HFFc6 (cell line): ENCODE measurements around the gene VWDE. TPM values are rescaled to one million over a fixed set of nuclear protein-coding genes. Genes with fewer than 3 reads are reported as not detected.
A peak's percentile ranks its signal among the peaks of the same experiment; 100 is the strongest.

ENCODE experiments used
- DNase-seq: peaks from one replicate; pipeline ENCODE4 v3.0.0-alpha.2; 2018
- H3K27ac Mint-ChIP-seq: 2 replicates; pipeline ENCODE4 v1.8.0; 2020; ENCODE audit warnings: mild to moderate bottlenecking, mixed read lengths
- H3K27me3 Mint-ChIP-seq: 2 replicates; pipeline ENCODE4 v1.8.0; 2021; ENCODE audit warnings: mild to moderate bottlenecking, moderate library complexity, mixed read lengths; ENCODE audit not compliant: insufficient read depth
- H3K36me3 Mint-ChIP-seq: 2 replicates; pipeline ENCODE4 v1.8.0; 2021; ENCODE audit warnings: low read depth, mixed read lengths
- H3K4me1 Mint-ChIP-seq: 2 replicates; pipeline ENCODE4 v1.8.0; 2020; ENCODE audit warnings: low read depth, mixed read lengths
- H3K4me3 Mint-ChIP-seq: 2 replicates; pipeline ENCODE4 v1.8.0; 2020; ENCODE audit warnings: mild to moderate bottlenecking, moderate library complexity, mixed read lengths
- H3K9me3 Mint-ChIP-seq: 2 replicates; pipeline ENCODE4 v1.8.0; 2020; ENCODE audit warnings: mild to moderate bottlenecking, mixed read lengths
- CTCF ChIP-seq: fragments of 200-600 bp; sonication (generic); IDR thresholded peaks from 2 replicates; pipeline ENCODE4 v1.5.0; 2021; ENCODE audit warnings: antibody characterized with exemption, mild to moderate bottlenecking
- total RNA-seq, 6 experiments: library from RNA; stranded (reverse); fragmentation: NEBNext Ultra II Directional; extraction: Animal tissue kit (Norgen Biotek cat#: 25700); gene quantifications; 2 replicates in 1 of 6; 3 replicates in 5 of 6; pipeline ENCODE4 v1.2.3, GENCODE V29; 2021

VWDE gene
- total RNA-seq, 6 experiments from 2014 or later, result not detected

- H3K9me3 Mint-ChIP-seq, result peaks cover 3% of the 10 kb centered on the region
- no peaks in the 10 kb centered on the region; the same call in 1 of the 2 replicates for H3K4me1 Mint-ChIP-seq
- H3K27ac Mint-ChIP-seq, result no peak overlapping the region
- H3K36me3 Mint-ChIP-seq, result no peaks in the 10 kb centered on the region
- no peaks in the 10 kb centered on the region for H3K27me3 Mint-ChIP-seq
- DNase-seq, result no peak
- no peak overlapping the region for H3K4me3 Mint-ChIP-seq
- TF ChIP-seq CTCF, result no peak
Observed at GRCh38 chr7:12436126-12436525, 32.5 kb upstream of the VWDE start.

GRCh38 chr7:12434012-12434642 is 30.5 kb upstream of the VWDE start:
- Mint-ChIP-seq H3K36me3 (no peaks in the 10 kb centered on the region), H3K27me3 (no peaks in the 10 kb centered on the region), H3K4me1 (no peaks in the 10 kb centered on the region; the same call in 1 of the 2 replicates), H3K27ac (no peak overlapping the region), H3K4me3 (no peak overlapping the region), H3K9me3 (peaks cover 23% of the 10 kb centered on the region)
- peak; percentile 67 for TF ChIP-seq CTCF
- DNase-seq, result no peak

- H3K4me3 Mint-ChIP-seq, result no peak overlapping the region
- DNase-seq, result no peak
- no peak for TF ChIP-seq CTCF
Observed at GRCh38 chr7:12431886-12432556, 28.4 kb upstream of the VWDE start.

GRCh38 chr7:12425311-12425710 is 21.6 kb upstream of the VWDE start:
- TF ChIP-seq CTCF, result no peak
- peaks cover 12% of the 10 kb centered on the region; the same call in 1 of the 2 replicates for H3K4me1 Mint-ChIP-seq
- H3K36me3 Mint-ChIP-seq, result no peaks in the 10 kb centered on the region
- no peak for DNase-seq
- no peaks in the 10 kb centered on the region; the same call in 1 of the 2 replicates for H3K27me3 Mint-ChIP-seq
- no peak overlapping the region for H3K4me3 Mint-ChIP-seq
- H3K9me3 Mint-ChIP-seq, result peaks cover 35% of the 10 kb centered on the region
- no peak overlapping the region for H3K27ac Mint-ChIP-seq

More at GRCh38 chr7:12431886-12432556, 28.4 kb upstream of the VWDE start:
- H3K9me3 Mint-ChIP-seq, result peaks cover 31% of the 10 kb centered on the region
- no peak overlapping the region for H3K27ac Mint-ChIP-seq
- no peaks in the 10 kb centered on the region; the same call in 1 of the 2 replicates for H3K27me3 Mint-ChIP-seq
- no peaks in the 10 kb centered on the region; the same call in 1 of the 2 replicates for H3K4me1 Mint-ChIP-seq
- H3K36me3 Mint-ChIP-seq, result no peaks in the 10 kb centered on the region

GRCh38 chr7:12423997-12424745 is 20.5 kb upstream of the VWDE start:
- Mint-ChIP-seq H3K4me3 (peak overlapping the region; percentile 9; the same call in 1 of the 2 replicates), H3K36me3 (no peaks in the 10 kb centered on the region), H3K27me3 (no peaks in the 10 kb centered on the region; the same call in 1 of the 2 replicates), H3K9me3 (peaks cover 23% of the 10 kb centered on the region), H3K4me1 (peaks cover 12% of the 10 kb centered on the region; the same call in 1 of the 2 replicates), H3K27ac (no peak overlapping the region)
- no peak for TF ChIP-seq CTCF
- DNase-seq, result no peak
